Measurements from ENCODE around the gene NAPA. TPM values are rescaled to one million over a fixed set of nuclear protein-coding genes. Genes with fewer than 3 reads are reported as not detected.
A peak's percentile ranks its signal among the peaks of the same experiment; 100 is the strongest.

NAPA gene
- total RNA-seq, 1 donor from 2014 or later: 132 TPM

- no peak for DNase-seq (ENCODE audit: low read depth)
- Histone ChIP-seq H3K9ac (ENCODE audit: low read length) (no peak overlapping the region), H3K27me3 (ENCODE audit: insufficient read depth, low read length) (peaks cover 64% of the 10 kb centered on the region), H3K4me2 (ENCODE audit: low read length) (no peak overlapping the region), H3K4me3 (ENCODE audit: insufficient read depth, low read depth, low read length) (no peak overlapping the region), H3K9me3 (ENCODE audit: insufficient read depth, low read depth, low read length) (peaks cover 3% of the 10 kb centered on the region), H3K4me1 (ENCODE audit: insufficient read depth, low read length) (peaks cover 9% of the 10 kb centered on the region), H3K79me2 (ENCODE audit: insufficient read depth, low read length) (no peaks in the 10 kb centered on the region), H3K27ac (ENCODE audit: low read depth, low read length) (no peak overlapping the region), H2AFZ (ENCODE audit: low read depth, low read length) (no peak overlapping the region), H4K20me1 (ENCODE audit: insufficient read depth, low read length) (no peaks in the 10 kb centered on the region), H3K36me3 (ENCODE audit: insufficient read depth, low read length) (no peaks in the 10 kb centered on the region)
- peaks cover 4% of the 10 kb centered on the region for H3K9me3 Mint-ChIP-seq (ENCODE audit: unreplicated experiment)
- no peak for FAIRE-seq
- H3K27me3 Mint-ChIP-seq (ENCODE audit: low read depth, unreplicated experiment): peaks cover 68% of the 10 kb centered on the region
- peaks cover 6% of the 10 kb centered on the region for H3K36me3 Mint-ChIP-seq (ENCODE audit: low read depth, unreplicated experiment)
- TF ChIP-seq, protein P1, sequence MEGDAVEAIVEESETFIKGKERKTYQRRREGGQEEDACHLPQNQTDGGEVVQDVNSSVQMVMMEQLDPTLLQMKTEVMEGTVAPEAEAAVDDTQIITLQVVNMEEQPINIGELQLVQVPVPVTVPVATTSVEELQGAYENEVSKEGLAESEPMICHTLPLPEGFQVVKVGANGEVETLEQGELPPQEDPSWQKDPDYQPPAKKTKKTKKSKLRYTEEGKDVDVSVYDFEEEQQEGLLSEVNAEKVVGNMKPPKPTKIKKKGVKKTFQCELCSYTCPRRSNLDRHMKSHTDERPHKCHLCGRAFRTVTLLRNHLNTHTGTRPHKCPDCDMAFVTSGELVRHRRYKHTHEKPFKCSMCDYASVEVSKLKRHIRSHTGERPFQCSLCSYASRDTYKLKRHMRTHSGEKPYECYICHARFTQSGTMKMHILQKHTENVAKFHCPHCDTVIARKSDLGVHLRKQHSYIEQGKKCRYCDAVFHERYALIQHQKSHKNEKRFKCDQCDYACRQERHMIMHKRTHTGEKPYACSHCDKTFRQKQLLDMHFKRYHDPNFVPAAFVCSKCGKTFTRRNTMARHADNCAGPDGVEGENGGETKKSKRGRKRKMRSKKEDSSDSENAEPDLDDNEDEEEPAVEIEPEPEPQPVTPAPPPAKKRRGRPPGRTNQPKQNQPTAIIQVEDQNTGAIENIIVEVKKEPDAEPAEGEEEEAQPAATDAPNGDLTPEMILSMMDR (IDR thresholded peaks at IDR 0.05; ENCODE audit: insufficient read depth, low read depth, low read length): no peak
- TF ChIP-seq EZH2 (IDR thresholded peaks at IDR 0.05; ENCODE audit: insufficient read depth, low read length): peak; percentile 37
- peak overlapping the region; percentile 16 for H3K4me3 Mint-ChIP-seq (ENCODE audit: unreplicated experiment)
- no peak overlapping the region for H3K27ac Mint-ChIP-seq (ENCODE audit: unreplicated experiment)
- peaks cover 8% of the 10 kb centered on the region for H3K4me1 Mint-ChIP-seq (ENCODE audit: low read depth, unreplicated experiment)
Measured at GRCh38 chr19:47444388-47444821, 70.5 kb downstream of the NAPA start.

DNA sequence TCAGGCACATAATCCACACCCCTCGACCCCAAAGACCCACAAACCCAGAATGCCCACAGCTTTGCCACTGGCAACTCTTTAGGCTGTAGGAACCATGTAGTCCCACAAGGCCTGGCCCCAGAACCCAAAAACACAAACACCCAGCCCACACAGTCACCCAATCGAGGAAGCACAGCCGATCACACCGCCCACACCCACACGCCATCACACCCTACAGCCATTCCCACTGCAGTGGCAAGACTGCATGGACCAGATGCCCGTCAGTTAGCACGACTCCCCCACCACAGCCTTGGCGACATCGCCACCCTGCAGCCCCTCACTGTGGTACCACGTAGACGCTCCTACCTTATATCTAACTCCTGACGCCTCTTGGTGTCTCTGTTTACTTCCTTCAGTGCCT, 71.5 kb downstream of the NAPA start:
- H3K9ac ChIP-seq (ENCODE audit: low read length): no peak overlapping the region
- Mint-ChIP-seq H3K27ac (ENCODE audit: unreplicated experiment) (no peak overlapping the region), H3K9me3 (ENCODE audit: unreplicated experiment) (peaks cover 4% of the 10 kb centered on the region), H3K27me3 (ENCODE audit: low read depth, unreplicated experiment) (peaks cover 60% of the 10 kb centered on the region), H3K4me1 (ENCODE audit: low read depth, unreplicated experiment) (peaks cover 8% of the 10 kb centered on the region), H3K36me3 (ENCODE audit: low read depth, unreplicated experiment) (peaks cover 6% of the 10 kb centered on the region), H3K4me3 (ENCODE audit: unreplicated experiment) (no peak overlapping the region)
- DNase-seq (ENCODE audit: low read depth): no peak
- no peak overlapping the region for H3K4me3 ChIP-seq (ENCODE audit: insufficient read depth, low read depth, low read length)
- peaks cover 3% of the 10 kb centered on the region for H3K9me3 ChIP-seq (ENCODE audit: insufficient read depth, low read depth, low read length)
- no peaks in the 10 kb centered on the region for H3K79me2 ChIP-seq (ENCODE audit: insufficient read depth, low read length)
- TF ChIP-seq, protein P1 (IDR thresholded peaks at IDR 0.05; ENCODE audit: insufficient read depth, low read depth, low read length): no peak
- no peak for TF ChIP-seq EZH2 (IDR thresholded peaks at IDR 0.05; ENCODE audit: insufficient read depth, low read length)
- no peaks in the 10 kb centered on the region for H3K36me3 ChIP-seq (ENCODE audit: insufficient read depth, low read length)
- no peak overlapping the region for H2AFZ ChIP-seq (ENCODE audit: low read depth, low read length)
- no peak overlapping the region for H3K27ac ChIP-seq (ENCODE audit: low read depth, low read length)
- H3K4me2 ChIP-seq (ENCODE audit: low read length): no peak overlapping the region
- FAIRE-seq: no peak
- H4K20me1 ChIP-seq (ENCODE audit: insufficient read depth, low read length): no peaks in the 10 kb centered on the region
- H3K4me1 ChIP-seq (ENCODE audit: insufficient read depth, low read length): peaks cover 9% of the 10 kb centered on the region
- H3K27me3 ChIP-seq (ENCODE audit: insufficient read depth, low read length): peaks cover 56% of the 10 kb centered on the region

DNA sequence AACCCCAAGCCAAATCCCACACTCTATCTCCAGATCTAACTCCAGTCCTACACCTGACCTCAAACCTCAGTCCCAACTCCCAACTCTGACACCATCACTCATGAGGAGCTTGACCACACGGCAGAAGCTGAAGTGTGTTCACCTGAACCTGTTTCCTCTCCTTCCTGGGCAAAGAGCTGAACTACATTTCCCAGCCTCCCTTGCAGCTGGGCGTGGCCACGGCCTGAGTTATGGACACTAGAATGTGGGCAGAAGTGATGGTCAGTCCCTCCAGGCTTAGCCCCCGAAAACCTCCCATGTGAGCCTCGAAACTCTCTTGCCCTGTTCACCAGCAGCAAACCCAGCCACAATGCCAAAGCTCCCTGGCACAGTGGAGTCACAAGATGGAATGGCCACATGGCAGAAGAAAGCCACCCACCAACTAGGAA, 76.1 kb downstream of the NAPA start:
- TF ChIP-seq, protein P1 (IDR thresholded peaks at IDR 0.05; ENCODE audit: insufficient read depth, low read depth, low read length): no peak
- no peak for TF ChIP-seq EZH2 (IDR thresholded peaks at IDR 0.05; ENCODE audit: insufficient read depth, low read length)
- no peak for DNase-seq (ENCODE audit: low read depth)
- peaks cover 7% of the 10 kb centered on the region for H4K20me1 ChIP-seq (ENCODE audit: insufficient read depth, low read length)
- no peak overlapping the region for H3K4me3 Mint-ChIP-seq (ENCODE audit: unreplicated experiment)
- peaks cover 39% of the 10 kb centered on the region for H3K27me3 Mint-ChIP-seq (ENCODE audit: low read depth, unreplicated experiment)
- no peaks in the 10 kb centered on the region for H3K36me3 ChIP-seq (ENCODE audit: insufficient read depth, low read length)
- H3K4me1 Mint-ChIP-seq (ENCODE audit: low read depth, unreplicated experiment): no peaks in the 10 kb centered on the region
- peaks cover 3% of the 10 kb centered on the region for H3K36me3 Mint-ChIP-seq (ENCODE audit: low read depth, unreplicated experiment)
- no peak overlapping the region for H3K9ac ChIP-seq (ENCODE audit: low read length)
- no peak for FAIRE-seq
- no peaks in the 10 kb centered on the region for H3K9me3 ChIP-seq (ENCODE audit: insufficient read depth, low read depth, low read length)
- no peaks in the 10 kb centered on the region for H3K4me1 ChIP-seq (ENCODE audit: insufficient read depth, low read length)
- no peak overlapping the region for H3K27ac ChIP-seq (ENCODE audit: low read depth, low read length)
- H2AFZ ChIP-seq (ENCODE audit: low read depth, low read length): no peak overlapping the region
- H3K79me2 ChIP-seq (ENCODE audit: insufficient read depth, low read length): no peaks in the 10 kb centered on the region
- peaks cover 26% of the 10 kb centered on the region for H3K27me3 ChIP-seq (ENCODE audit: insufficient read depth, low read length)
- no peak overlapping the region for H3K4me2 ChIP-seq (ENCODE audit: low read length)
- H3K27ac Mint-ChIP-seq (ENCODE audit: unreplicated experiment): no peak overlapping the region
- no peaks in the 10 kb centered on the region for H3K9me3 Mint-ChIP-seq (ENCODE audit: unreplicated experiment)
- H3K4me3 ChIP-seq (ENCODE audit: insufficient read depth, low read depth, low read length): no peak overlapping the region
